ENCODE data around the gene GRID1.
"Not testable (repeated sequence)": the region's sequence is repeated elsewhere in the genome, so short reads cannot be mapped to it uniquely, and the experiment has no call there.

GRID1 gene

DNA sequence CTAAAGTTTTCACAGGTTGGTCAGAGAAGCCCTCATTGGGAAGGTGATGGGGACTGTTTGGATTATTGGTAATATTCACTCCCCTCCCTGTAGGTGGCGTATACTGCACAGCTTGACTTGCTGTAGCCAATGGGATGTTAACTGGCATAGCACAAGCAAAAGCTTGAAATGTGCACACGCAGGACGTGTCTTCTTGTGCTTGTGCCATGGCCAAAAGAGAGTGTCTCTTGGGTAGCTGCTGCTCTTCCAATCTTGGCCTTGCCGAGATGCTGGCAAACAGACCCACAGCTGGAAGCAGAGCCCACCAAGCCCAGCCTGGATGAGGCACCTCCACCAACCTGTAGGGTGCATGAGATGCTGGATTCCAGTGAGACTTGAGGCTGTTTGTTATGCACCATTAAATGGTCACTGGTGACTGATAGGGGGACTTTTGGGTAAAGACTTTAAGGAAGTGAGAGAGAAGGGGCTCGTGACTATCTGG is 266.0 kb downstream of the GRID1 start:
- no peak overlapping the region for H3K4me3 ChIP-seq (ENCODE audit: low read depth, low read length)
- peak; percentile 1 for DNase-seq (ENCODE audit: low read depth)
- peak; percentile 42 for TF ChIP-seq CTCF (IDR thresholded peaks at IDR 0.05; ENCODE audit: control insufficient read depth, extremely low read depth, insufficient read depth)

DNA sequence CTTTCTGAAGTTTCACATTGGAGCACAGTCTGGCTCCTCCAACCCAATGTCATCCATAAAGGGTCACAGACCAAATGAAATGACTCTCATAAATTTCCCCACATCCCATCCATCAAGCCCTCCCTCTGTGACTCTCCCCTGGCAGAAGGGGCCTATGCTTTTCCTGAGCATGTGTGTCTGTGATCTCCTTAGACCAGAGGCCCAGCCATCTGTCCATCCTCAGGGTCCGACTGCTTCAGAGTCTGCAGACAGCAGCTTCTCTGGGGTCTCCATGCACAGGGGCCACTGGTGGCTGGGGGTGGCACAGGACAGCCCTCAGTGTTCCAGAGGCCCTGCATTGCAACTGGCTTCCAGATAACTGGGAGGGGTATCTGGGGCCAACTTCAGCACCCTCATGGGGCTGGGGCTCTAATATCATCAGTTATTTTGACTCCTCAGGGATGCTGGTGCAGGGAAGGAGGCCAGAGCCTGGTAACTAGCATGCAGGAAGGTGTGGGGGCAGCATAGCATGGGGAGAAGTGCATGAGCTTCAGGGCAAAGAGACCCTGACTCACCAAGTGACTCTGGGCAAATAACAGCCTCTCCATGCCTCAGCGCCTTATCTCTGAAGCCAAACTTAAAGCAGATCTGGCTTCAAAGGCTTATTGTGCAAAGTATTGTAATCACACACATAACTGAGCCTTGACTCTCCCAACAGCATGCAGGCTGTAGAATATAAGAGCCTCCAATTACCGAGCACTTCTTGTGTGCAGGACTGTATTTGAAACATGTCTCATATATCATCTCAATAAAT is 266.9 kb downstream of the GRID1 start:
- no peak for TF ChIP-seq CTCF (IDR thresholded peaks at IDR 0.05; ENCODE audit: control insufficient read depth, extremely low read depth, insufficient read depth)
- DNase-seq (ENCODE audit: low read depth): no peak
- no peak overlapping the region for H3K4me3 ChIP-seq (ENCODE audit: low read depth, low read length)

DNA sequence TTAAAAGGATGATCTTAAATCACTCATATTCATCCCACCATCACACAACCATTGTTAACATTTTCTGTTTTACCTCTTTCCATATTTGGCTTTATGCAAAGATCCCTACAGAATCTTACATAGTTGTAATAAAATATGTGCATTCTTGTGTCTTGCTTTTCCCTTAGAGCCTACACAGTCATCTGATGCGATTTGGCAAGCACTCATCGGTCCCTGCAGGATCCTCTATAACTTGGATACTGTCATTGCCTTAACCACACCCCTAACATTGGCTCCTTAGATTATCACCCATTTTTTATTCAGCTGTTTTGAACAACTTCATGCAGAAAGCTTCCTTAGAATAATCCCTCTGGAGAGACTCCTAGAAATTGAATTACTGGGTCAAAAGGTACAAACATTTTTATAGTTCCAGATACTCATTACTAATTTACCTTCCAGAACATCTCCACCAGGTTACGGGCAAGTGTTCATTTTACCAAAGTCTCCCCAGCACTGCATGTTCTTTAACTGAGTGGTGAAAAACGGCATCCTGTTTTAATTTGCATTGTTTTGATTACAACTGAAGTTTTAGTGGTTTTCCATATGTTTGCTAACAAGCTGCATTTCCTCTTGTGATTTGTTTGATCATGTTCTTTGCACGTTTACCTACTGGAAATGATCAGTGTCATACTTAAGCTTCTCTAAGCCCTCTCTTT is 268.3 kb downstream of the GRID1 start:
- DNase-seq (ENCODE audit: low read depth): no peak
- H3K4me3 ChIP-seq (ENCODE audit: low read depth, low read length): no peak overlapping the region
- TF ChIP-seq CTCF (IDR thresholded peaks at IDR 0.05; ENCODE audit: control insufficient read depth, extremely low read depth, insufficient read depth): no peak

- DNase-seq (ENCODE audit: low read depth); H3K4me3 ChIP-seq (ENCODE audit: low read depth, low read length): not testable (repeated sequence)
These were observed 271.5 kb downstream of the GRID1 start for GRCh38 chr10:86095061-86095460.

DNA sequence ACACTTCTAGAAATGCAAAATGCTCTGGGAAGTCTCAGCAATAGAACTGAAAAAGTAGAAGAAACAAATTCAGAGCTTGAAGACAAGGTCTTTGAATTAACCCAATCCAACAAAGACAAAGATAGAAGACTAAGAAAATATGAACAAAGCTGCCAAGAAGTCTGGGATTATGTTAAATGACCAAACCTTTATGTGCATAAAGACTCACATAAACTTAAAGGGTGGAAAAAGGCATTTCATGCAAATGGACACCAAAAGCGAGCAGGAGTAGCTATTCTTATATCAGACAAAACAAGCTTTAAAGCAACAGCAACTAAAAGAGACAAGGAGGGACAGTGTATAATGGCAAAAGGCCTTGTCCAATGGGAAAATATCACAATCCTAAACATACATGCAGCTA is 274.3 kb downstream of the GRID1 start:
- not testable (repeated sequence) for H3K4me3 ChIP-seq (ENCODE audit: low read depth, low read length); DNase-seq (ENCODE audit: low read depth)

DNA sequence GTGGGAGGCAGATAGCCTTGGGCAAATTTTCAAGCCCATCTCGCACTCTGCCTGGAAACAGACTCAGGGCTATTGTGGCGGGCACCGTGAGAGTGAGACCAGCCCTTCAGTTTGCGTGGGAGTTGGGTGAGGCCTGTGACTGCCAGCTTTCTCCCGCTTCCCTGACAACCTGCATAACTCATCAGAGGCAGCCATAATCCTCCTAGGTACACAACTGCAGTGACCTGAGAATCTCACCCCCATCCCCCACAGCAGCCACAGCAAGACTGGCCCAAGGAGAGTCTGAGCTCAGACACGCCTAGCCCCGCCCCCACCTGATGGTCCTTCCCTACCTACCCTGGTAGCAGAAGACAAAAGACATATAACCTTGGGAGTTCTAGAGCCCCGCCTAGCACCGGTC is 275.4 kb downstream of the GRID1 start:
- DNase-seq (ENCODE audit: low read depth): no peak
- H3K4me3 ChIP-seq (ENCODE audit: low read depth, low read length): no peak overlapping the region
- no peak for TF ChIP-seq CTCF (IDR thresholded peaks at IDR 0.05; ENCODE audit: control insufficient read depth, extremely low read depth, insufficient read depth)

DNA sequence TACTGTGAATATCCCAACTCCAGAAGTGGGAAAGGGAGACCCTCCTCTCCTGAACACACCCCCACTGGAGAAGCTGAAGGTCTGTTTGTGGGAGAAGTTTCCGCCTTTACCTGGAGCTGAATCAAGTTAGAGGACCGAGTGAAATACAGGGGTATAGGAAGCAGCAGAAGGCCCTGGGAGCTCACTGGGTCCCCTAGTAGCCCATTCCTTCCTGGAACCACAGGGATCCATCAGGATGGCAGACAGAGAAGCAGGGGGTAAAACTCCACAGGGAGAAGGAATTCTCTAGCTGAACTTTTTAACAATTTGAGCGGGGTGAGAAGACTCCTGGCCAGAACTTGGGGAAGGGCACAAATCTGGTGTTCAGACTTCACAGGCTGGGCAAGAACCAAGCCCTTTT is 275.8 kb downstream of the GRID1 start:
- no peak overlapping the region for H3K4me3 ChIP-seq (ENCODE audit: low read depth, low read length)
- no peak for DNase-seq (ENCODE audit: low read depth)
- TF ChIP-seq CTCF (IDR thresholded peaks at IDR 0.05; ENCODE audit: control insufficient read depth, extremely low read depth, insufficient read depth): no peak

- no peak for TF ChIP-seq CTCF (IDR thresholded peaks at IDR 0.05; ENCODE audit: control insufficient read depth, extremely low read depth, insufficient read depth)
- no peak overlapping the region for H3K4me3 ChIP-seq (ENCODE audit: low read depth, low read length)
- no peak for DNase-seq (ENCODE audit: low read depth)
These were observed 278.9 kb downstream of the GRID1 start for GRCh38 chr10:86087716-86088115.
